Measurements from ENCODE around the gene IQCE. TPM values are rescaled to one million over a fixed set of nuclear protein-coding genes. Genes with fewer than 3 reads are reported as not detected.

IQCE gene
- total and polyA plus RNA-seq, 2 donors (not counting 1 experiment from before 2014, with no cell fraction given): 3.5 to 9.5 TPM

DNA sequence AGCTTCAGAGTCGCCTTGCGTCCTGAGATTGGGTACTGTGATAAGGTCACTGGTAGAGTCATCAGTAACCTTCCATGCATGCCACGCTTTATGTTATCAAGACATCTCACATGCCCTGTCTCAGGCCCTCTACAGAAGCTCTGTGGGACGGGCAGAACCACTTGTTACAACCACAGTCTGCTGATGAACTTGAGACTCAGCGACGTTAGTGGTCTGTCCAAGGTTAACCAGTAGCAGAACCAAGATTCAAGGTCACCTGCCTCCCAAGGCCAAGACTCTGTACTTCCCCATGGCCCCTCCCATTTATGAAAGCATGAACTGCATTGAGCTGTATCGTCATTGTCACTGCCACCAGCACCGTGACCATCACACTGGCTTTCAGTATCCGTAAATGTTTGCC, 15.0 kb downstream of the IQCE start:
- H3K4me1 ChIP-seq (ENCODE audit: control insufficient read depth in 2 of 2, insufficient read depth in 2 of 2, low read length in 2 of 2): peaks cover 0 to 5% of the 10 kb centered on the region in 2 donors
- ChIA-PET POLR2A (no interaction called here), CTCF (interaction anchor here (1.1 kb wide), 2 partner anchors 97 to 135 kb away, joined by 3 read pairs; no protein-coding TSS in a partner anchor)
- no peak overlapping the region for H2AFZ ChIP-seq (ENCODE audit: insufficient read depth, low read depth, low read length, poor library complexity, severe bottlenecking)
- peaks cover 5% of the 10 kb centered on the region for H3K4me1 Mint-ChIP-seq
- no peak overlapping the region for H3K27ac Mint-ChIP-seq
- WGBS (ENCODE audit: insufficient coverage): 78% methylated on average over 9 of the region's 9 CpGs
- no peaks in the 10 kb centered on the region for H3K79me2 ChIP-seq (ENCODE audit: control insufficient read depth, insufficient read depth, low read length)
- intact Hi-C loops (cut with micrococcal nuclease): no loop called here
- TF ChIP-seq EZH2 (IDR thresholded peaks at IDR 0.05; ENCODE audit: borderline replicate concordance, insufficient read depth, low read depth, low read length, poor library complexity, severe bottlenecking): no peak
- TF ChIP-seq, protein P1, sequence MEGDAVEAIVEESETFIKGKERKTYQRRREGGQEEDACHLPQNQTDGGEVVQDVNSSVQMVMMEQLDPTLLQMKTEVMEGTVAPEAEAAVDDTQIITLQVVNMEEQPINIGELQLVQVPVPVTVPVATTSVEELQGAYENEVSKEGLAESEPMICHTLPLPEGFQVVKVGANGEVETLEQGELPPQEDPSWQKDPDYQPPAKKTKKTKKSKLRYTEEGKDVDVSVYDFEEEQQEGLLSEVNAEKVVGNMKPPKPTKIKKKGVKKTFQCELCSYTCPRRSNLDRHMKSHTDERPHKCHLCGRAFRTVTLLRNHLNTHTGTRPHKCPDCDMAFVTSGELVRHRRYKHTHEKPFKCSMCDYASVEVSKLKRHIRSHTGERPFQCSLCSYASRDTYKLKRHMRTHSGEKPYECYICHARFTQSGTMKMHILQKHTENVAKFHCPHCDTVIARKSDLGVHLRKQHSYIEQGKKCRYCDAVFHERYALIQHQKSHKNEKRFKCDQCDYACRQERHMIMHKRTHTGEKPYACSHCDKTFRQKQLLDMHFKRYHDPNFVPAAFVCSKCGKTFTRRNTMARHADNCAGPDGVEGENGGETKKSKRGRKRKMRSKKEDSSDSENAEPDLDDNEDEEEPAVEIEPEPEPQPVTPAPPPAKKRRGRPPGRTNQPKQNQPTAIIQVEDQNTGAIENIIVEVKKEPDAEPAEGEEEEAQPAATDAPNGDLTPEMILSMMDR (IDR thresholded peaks at IDR 0.05): no peak
- H3K27ac ChIP-seq (ENCODE audit: low read length in 2 of 2): no peak overlapping the region
- H3K36me3 ChIP-seq (replicated peaks in 1 of 2; ENCODE audit: control extremely low read depth in 1 of 2, control insufficient read depth in 1 of 2, extremely low read depth in 1 of 2, insufficient read depth in 2 of 2, low read length in 1 of 2): peaks cover 0 to 2% of the 10 kb centered on the region in 2 experiments
- no peak overlapping the region for H3K4me2 ChIP-seq (replicated peaks; ENCODE audit: low read depth, low read length, poor library complexity, severe bottlenecking)
- DNase-seq (peak; percentile 59), ATAC-seq (ENCODE audit: low read depth) (peak; percentile 36)
- no peaks in the 10 kb centered on the region for H3K27me3 Mint-ChIP-seq
- H3K9me3 ChIP-seq (ENCODE audit: control extremely low read depth in 1 of 3, control insufficient read depth in 2 of 3, insufficient read depth in 1 of 3, low read length in 2 of 3): no peaks in the 10 kb centered on the region
- no peaks in the 10 kb centered on the region for H3K27me3 ChIP-seq (replicated peaks in 1 of 4; ENCODE audit: control extremely low read depth in 1 of 4, control insufficient read depth in 3 of 4, insufficient read depth in 4 of 4, low read length in 3 of 4)
- H3K9ac ChIP-seq (ENCODE audit: low read length): no peak overlapping the region
- no peak overlapping the region for H3K4me3 ChIP-seq (ENCODE audit: control extremely low read depth in 1 of 5, extremely low read depth in 1 of 5, insufficient read depth in 1 of 5, low read depth in 2 of 5, low read length in 4 of 5)
- H4K20me1 ChIP-seq (ENCODE audit: control insufficient read depth, insufficient read depth, low read length, poor library complexity, severe bottlenecking): no peaks in the 10 kb centered on the region
- H3K9me3 Mint-ChIP-seq (ENCODE audit: insufficient read depth): no peaks in the 10 kb centered on the region
- H3K4me3 Mint-ChIP-seq: no peak overlapping the region

DNA sequence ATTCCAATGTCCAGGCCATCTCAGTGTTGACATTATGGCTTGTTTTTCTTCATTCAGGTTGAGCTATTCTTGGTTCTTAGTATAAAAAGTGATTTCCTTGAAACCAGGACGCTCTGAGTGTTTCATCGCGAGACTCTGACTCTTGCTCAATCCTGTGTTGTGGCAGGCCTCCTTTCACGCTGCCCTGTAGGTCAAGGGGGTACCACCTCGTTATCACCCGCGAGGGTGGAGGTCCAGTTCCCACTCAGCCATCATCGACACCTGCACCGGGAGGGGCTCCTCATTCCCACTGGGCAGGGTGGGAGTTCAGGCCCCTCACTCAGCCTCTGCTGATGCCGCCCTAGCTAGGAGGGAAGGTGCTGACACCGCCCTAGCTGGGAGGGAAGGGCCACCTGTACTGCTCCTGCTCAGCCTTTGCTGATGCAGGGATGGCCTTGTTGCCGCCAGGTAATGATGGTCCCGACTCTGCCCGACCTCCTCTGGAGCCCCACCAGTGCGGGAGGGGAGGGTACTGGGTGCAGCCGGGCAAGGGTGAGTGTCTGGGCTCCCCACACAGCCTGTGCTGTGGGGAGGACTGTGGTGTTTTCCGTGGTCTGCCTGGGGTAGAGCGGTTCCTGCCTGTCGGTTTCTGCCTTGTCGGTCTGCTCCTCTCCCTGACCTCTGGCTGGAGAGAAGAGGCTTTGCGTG, 16.4 kb downstream of the IQCE start:
- Histone ChIP-seq H4K20me1 (ENCODE audit: control insufficient read depth, insufficient read depth, low read length, poor library complexity, severe bottlenecking) (no peaks in the 10 kb centered on the region), H3K79me2 (ENCODE audit: control insufficient read depth, insufficient read depth, low read length) (no peaks in the 10 kb centered on the region), H3K4me1 (ENCODE audit: control insufficient read depth in 2 of 2, insufficient read depth in 2 of 2, low read length in 2 of 2) (peaks cover 0 to 5% of the 10 kb centered on the region in 2 donors), H3K27ac (ENCODE audit: low read length in 2 of 2) (no peak overlapping the region), H3K9me3 (ENCODE audit: control extremely low read depth in 1 of 3, control insufficient read depth in 2 of 3, insufficient read depth in 1 of 3, low read length in 2 of 3) (no peaks in the 10 kb centered on the region), H3K4me2 (replicated peaks; ENCODE audit: low read depth, low read length, poor library complexity, severe bottlenecking) (no peak overlapping the region), H2AFZ (ENCODE audit: insufficient read depth, low read depth, low read length, poor library complexity, severe bottlenecking) (no peak overlapping the region), H3K9ac (ENCODE audit: low read length) (no peak overlapping the region), H3K4me3 (ENCODE audit: control extremely low read depth in 1 of 5, extremely low read depth in 1 of 5, insufficient read depth in 1 of 5, low read depth in 2 of 5, low read length in 4 of 5) (no peak overlapping the region), H3K27me3 (replicated peaks in 1 of 4; ENCODE audit: control extremely low read depth in 1 of 4, control insufficient read depth in 3 of 4, insufficient read depth in 4 of 4, low read length in 3 of 4) (no peaks in the 10 kb centered on the region), H3K36me3 (replicated peaks in 1 of 2; ENCODE audit: control extremely low read depth in 1 of 2, control insufficient read depth in 1 of 2, extremely low read depth in 1 of 2, insufficient read depth in 2 of 2, low read length in 1 of 2) (peaks cover 0 to 2% of the 10 kb centered on the region in 2 experiments)
- intact Hi-C loops (cut with micrococcal nuclease): no loop called here
- 86% methylated on average over 20 of the region's 21 CpGs for WGBS (ENCODE audit: insufficient coverage)
- ChIA-PET CTCF (interaction anchor here (0.8 to 1.5 kb wide), 2 partner anchors 106 to 123 kb away, joined by 3 read pairs; no protein-coding TSS in a partner anchor), POLR2A (interaction anchor here (1.0 kb wide), 1 partner anchor 34 kb away, joined by 4 read pairs; no protein-coding TSS in a partner anchor)
- Mint-ChIP-seq H3K4me3 (no peak overlapping the region), H3K4me1 (peaks cover 5% of the 10 kb centered on the region), H3K27ac (no peak overlapping the region), H3K27me3 (no peaks in the 10 kb centered on the region), H3K9me3 (ENCODE audit: insufficient read depth) (no peaks in the 10 kb centered on the region)
- ATAC-seq (ENCODE audit: low read depth) (no peak), DNase-seq (no peak)
- no peak for TF ChIP-seq EZH2 (IDR thresholded peaks at IDR 0.05; ENCODE audit: borderline replicate concordance, insufficient read depth, low read depth, low read length, poor library complexity, severe bottlenecking)
- TF ChIP-seq, protein P1 (IDR thresholded peaks at IDR 0.05): no peak
